Measurements from ENCODE around the gene GRB7.
"Not testable (repeated sequence)": the region's sequence is repeated elsewhere in the genome, so short reads cannot be mapped to it uniquely, and the experiment has no call there.

The GRB7 gene

DNA sequence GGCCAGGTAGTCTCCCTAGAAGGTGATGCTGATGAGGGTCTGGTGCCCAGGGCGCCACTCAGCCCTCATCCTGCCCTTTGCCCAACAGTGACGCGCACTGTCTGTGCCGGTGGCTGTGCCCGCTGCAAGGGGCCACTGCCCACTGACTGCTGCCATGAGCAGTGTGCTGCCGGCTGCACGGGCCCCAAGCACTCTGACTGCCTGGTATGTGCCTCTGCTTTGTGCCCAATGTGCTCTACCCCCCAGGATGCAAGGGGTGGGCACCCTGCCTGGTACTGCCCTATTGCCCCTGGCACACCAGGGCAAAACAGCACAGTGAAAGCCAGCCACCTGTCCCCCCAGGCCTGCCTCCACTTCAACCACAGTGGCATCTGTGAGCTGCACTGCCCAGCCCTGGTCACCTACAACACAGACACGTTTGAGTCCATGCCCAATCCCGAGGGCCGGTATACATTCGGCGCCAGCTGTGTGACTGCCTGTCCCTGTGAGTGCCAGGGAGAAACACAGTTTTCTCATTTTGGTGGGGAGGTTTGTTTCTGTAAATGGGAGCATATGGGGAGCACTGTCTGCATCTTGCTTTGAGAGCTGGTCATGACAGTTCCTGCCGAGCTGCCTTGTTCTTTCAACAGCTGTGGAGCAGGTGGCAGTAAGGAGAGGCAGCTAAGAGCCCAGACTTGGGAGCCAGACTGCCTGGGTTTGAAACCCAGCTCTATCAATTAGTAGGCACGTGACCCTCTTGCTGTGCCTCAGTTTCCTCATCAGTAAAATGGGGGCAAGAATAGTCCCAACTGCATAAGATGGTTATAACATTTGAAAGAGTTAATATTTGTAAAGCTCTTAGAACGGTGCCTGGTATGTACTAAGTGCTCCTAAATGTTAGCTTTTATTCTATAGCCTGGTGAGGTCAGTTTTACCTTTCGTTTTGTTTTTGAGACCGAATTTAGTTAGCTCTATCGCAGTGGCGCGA, 27.5 kb upstream of the GRB7 start:
- DNase-seq, result no peak

- not testable (repeated sequence) for DNase-seq
These were observed 26.7 kb upstream of the GRB7 start for GRCh38 chr17:39711071-39711470.

- no peak for DNase-seq
These were observed 25.9 kb upstream of the GRB7 start for GRCh38 chr17:39711851-39712250.

DNA sequence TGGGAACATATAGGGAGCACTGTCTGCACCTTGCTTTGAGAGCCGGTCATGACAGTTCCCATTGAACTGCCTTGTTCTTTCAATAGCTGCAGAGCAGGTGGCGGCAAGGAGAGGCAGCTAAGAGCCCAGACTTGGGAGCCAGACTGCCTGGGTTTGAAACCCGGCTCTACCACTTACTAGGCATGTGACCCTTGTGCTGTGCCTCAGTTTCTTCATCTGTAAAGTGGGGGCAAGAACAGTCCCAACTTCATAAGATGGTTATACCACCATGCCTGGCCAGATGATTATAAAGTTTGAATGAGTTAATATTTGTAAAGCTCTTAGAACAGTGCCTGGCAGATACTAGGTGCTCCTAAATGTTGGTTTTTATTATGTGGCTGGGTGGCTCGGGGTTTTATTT, 23.5 kb upstream of the GRB7 start:
- no peak for DNase-seq

DNA sequence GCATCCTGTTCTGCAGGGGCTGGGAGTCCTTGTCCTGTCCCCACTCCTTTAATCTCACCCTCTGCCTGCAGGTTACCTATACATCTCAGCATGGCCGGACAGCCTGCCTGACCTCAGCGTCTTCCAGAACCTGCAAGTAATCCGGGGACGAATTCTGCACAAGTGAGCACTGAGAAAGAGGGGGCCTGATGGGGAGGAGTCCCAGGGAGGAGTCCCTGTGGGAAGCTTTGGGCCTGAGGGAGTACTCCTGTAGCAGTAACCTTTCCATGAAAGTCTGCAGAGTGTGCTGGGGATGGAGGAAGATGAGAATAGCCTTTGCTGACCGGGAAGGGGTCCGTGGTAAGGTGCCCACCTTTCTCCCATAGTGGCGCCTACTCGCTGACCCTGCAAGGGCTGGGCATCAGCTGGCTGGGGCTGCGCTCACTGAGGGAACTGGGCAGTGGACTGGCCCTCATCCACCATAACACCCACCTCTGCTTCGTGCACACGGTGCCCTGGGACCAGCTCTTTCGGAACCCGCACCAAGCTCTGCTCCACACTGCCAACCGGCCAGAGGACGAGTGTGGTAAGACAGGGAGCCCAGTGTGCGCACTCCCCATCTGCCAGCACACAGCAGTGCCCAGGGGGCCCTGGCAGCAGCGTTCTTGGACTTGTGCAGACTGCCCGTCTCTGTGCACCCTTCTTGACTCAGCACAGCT, 22.2 kb upstream of the GRB7 start:
- DNase-seq, result no peak

DNA sequence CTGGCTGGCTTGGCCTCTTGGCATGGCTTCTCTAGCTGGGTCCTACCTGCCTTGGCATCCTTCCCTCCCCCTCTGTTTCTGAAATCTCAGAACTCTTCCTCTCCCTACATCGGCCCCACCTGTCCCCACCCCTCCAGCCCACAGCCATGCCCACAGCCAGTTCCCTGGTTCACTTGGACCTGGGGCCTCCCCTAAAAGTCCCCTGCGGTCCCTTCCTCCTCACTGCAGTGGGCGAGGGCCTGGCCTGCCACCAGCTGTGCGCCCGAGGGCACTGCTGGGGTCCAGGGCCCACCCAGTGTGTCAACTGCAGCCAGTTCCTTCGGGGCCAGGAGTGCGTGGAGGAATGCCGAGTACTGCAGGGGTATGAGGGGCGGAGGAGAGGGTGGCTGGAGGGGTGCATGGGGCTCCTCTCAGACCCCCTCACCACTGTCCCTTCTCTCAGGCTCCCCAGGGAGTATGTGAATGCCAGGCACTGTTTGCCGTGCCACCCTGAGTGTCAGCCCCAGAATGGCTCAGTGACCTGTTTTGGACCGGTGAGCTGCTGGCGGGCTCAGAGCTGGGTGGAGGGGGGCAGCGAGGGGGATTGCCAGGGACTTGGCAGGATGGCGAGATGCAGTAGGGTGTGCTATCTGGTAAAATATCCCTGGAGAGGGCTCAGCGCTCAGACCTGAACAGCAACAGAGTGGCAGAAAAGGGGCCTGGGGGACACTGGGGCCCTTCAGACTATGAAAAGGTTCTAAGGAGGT, 21.5 kb upstream of the GRB7 start:
- DNase-seq, result no peak

GRCh38 chr17:39716879-39717536, 20.7 kb upstream of the GRB7 start:
- no peak for DNase-seq

DNA sequence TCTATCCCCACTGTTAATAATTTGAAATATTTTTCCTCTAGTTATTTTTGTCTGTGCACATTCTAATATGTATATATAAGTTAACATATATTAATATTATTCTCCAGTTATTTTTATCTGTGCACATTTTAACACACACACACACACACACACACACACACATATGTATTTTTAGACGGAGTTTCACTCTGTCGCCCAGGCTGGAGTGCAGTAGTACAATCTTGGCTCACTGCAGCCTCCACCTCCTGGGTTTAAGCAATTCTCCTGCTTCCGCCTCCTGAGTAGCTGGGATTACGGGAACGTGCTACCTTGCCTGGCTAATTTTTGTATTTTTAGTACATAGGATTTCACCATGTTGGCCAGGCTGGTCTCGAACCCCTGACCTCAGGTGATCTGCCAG, 20.1 kb upstream of the GRB7 start:
- DNase-seq, result no peak

DNA sequence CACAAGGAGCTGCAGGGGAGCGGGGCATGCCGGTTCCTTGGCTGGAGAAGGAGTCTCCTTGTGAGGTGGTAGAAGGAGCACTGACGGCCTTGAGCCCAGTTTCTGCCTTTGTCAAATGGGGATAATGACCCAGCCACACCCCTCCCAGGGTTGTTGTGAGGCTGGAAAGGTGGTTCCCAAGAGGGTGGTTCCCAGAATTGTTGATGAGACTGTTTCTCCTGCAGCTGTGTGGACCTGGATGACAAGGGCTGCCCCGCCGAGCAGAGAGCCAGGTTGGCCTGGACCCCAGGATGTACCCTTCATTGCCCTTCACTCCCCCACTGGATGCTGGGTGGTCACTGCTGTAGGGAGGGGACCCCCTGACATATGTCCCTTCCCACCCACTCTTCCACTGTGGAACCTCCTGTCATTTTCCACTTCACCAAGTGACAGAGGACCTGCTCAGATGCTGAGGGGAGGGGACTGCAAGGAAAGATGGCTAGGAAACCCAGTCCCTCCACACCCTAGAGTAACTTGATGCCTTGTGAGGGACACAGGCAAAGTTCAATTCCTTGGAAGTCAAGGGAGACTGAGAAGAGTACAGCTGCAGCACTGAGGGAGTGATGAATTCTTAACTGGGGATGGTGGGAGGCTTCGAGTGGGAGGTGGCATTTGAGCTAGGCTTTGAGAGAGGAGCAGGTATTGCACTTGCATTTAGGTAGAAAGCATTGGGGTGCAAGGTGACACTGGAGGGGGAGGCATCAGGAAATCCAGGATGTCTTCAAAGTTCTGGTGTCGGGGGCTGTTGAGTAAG, 18.0 kb upstream of the GRB7 start:
- DNase-seq, result no peak

- no peak for DNase-seq
These were observed 15.6 kb upstream of the GRB7 start for GRCh38 chr17:39722104-39722503.

- DNase-seq, result no peak
These were observed 14.5 kb upstream of the GRB7 start for GRCh38 chr17:39722965-39723848.

DNA sequence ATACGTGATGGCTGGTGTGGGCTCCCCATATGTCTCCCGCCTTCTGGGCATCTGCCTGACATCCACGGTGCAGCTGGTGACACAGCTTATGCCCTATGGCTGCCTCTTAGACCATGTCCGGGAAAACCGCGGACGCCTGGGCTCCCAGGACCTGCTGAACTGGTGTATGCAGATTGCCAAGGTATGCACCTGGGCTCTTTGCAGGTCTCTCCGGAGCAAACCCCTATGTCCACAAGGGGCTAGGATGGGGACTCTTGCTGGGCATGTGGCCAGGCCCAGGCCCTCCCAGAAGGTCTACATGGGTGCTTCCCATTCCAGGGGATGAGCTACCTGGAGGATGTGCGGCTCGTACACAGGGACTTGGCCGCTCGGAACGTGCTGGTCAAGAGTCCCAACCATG, 13.0 kb upstream of the GRB7 start:
- DNase-seq, result no peak

GRCh38 chr17:39725923-39726322, 11.8 kb upstream of the GRB7 start:
- DNase-seq, result not testable (repeated sequence)

- no peak for DNase-seq
These were observed 11.1 kb upstream of the GRB7 start for GRCh38 chr17:39726617-39727016.

GRCh38 chr17:39727556-39727955, 10.2 kb upstream of the GRB7 start:
- DNase-seq, result no peak

DNA sequence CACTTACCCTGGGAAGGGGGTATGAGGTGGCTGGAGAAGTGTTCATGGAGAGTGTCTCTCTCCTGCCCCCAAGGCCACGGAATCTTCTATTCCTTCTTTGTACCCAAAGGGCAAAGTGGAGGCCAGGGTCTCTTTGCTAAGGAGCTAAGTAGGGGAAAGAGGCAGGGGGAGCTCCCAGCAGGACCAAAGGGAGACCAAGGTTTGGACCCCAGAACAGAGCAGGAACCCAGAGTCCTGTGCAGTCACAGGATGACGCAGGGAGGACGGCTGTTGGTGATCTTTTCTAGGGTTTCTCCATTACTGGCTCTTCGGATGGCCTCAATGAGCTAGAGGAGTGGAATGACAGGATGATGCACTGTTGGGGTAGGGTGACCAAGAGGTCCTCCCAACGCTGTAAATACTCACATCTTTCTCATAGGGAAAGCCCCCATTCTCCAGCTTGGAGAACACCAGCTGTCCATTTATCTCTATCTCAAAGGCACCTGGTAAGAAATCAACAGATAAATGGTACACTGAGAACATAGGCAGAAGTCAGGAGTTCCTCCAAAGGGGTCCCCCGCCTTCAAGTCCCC, 8.4 kb upstream of the GRB7 start:
- no peak for DNase-seq

DNA sequence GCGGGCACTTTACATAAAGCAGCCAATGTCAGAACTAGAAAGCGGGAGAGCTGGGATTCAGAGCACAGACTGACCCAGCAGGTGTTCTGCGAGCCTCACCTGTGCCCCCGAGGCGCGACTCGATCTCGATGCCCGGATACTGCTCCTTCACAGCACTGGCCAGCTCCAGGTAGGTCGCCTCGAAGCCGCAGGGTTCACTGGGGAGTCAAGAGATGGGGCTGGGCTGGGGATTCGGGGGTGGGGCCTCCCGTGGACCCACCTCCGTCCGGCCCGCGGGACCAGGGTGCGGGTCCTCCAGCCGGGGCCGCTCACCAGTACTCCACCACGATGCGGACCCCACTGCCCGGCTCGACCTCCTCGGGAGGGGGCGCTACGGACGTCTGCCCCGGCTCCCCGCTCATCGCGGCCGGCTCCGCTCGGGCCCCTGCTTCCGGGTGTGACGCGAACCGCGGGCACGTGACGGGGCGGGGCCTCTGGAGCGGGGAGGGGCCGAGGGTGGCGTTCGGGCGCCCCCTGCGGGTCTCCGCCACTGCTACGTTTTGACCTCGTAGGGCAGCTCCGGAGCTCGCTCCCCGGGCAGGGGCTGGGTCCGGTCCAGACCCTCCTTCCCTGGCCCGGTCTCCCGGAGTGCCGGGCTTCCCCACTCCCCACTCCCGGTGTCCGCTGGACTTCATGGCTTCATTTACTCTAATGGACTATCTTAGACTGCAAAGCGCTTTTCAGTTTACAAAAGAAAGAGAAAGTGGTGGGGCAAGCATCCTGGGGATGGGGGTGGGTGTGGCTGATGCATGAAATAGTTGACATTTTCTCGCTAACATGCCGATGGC, 7.4 kb upstream of the GRB7 start, which contains the start of gene MIEN1:
TSS of gene MIEN1 (minus strand) at position 438 of the 827 bp plus-strand sequence. CDS start at position 401, 37 bp downstream.
- peak; percentile 56 for DNase-seq

DNA sequence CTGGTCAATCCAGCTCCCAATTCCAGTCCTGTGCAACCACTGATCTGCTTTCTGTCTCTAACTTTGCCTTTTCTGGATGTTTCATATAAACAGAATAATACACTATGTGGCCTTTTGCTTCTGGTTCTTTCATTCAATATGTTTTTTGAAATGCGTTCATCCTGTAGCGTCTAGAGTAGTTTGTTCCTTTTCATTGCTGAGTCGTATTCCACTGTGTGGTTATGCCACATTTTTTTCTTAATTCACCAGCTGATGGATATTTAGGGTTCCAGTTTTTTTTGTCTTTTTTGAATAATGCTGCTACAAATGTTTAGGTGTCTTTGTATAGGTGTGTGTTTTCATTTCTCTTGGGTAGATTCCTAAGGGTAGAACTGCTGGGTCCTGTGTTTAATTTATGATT, 5.2 kb upstream of the GRB7 start:
- DNase-seq, result no peak

- no peak for DNase-seq
These were observed 1.9 kb upstream of the GRB7 start for GRCh38 chr17:39735882-39736281.

Data from NCI-H526 treated with DMSO at 0.1 percent for 48 hours (cell line).